Measurements from ENCODE around the gene PPIP5K2.

PPIP5K2 gene

GRCh38 chr5:103255691-103256090 is 135.6 kb downstream of the PPIP5K2 start:
- DNase-seq, result no peak

GRCh38 chr5:103256178-103256577 is 136.1 kb downstream of the PPIP5K2 start:
- no peak for DNase-seq

- DNase-seq, result peak; percentile 93
These were observed 138.4 kb downstream of the PPIP5K2 start, which contains the start of gene MACIR for GRCh38 chr5:103258368-103258956. Gene MACIR, plus strand, starts transcription at chr5:103258763. Its CDS starts 17,157 bp downstream, at chr5:103275920.

DNA sequence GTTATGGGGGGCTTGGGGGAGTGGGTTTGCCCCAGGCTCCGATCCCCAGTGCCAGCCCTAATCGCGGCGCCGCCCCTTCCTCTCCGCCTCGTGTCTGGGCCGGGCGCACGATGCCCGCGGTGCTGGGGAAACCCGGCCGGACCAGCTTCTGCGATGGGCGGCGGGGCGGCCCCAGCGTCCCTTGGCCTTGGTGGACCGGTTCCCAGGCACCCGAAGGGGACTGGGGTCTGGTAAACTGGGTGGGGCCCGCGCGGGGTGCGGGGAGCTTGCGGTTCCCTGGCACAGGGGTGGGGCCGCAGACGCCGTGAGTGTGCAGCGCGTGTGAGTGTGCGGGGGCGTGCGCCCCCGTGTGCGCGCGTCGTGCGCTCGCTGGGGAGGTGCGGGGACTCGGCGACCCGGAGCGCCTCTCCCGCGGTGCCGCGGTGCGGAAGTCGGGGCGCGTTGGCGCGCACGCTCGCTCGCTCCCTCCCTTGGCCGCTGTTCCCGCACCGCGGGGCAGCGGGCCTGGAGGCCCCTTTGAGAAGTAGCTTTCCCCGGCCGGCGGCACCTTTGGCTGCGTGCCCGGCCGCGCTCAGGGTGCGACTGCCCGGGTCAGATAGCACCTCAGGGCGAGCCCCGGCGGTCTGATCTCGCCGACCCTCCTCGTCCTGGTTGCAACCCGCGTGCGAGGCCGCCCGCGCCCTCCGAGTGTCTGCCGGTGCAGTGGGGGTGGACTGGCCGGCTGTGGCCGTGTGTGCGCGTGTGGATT is 139.0 kb downstream of the PPIP5K2 start:
- DNase-seq, result peak; percentile 27

GRCh38 chr5:103259705-103260355 is 139.7 kb downstream of the PPIP5K2 start:
- no peak for DNase-seq

GRCh38 chr5:103260951-103261350 is 140.8 kb downstream of the PPIP5K2 start:
- DNase-seq, result no peak
